Keratinocyte (primary cell): ENCODE measurements around the gene KCNH2.

ENCODE experiments used
- EZH2 ChIP-seq: IDR thresholded peaks from one replicate; pipeline ENCODE4 v1.6.1; 2012; ENCODE audit warnings: inconsistent platforms, mild to moderate bottlenecking, low read length, moderate library complexity
- TF ChIP-seq, protein P1 (sequence below), 3 experiments: IDR thresholded peaks in 1 of 3; conservative IDR thresholded peaks in 1 of 3; optimal IDR thresholded peaks in 1 of 3; 2 replicates in 2 of 3; 3 replicates in 1 of 3; pipeline versions ENCODE3 to v1.5.1; 2011; ENCODE audit warnings: low read length in 3 of 3, mild to moderate bottlenecking in 3 of 3, moderate library complexity in 2 of 3, control low read depth in 1 of 3, inconsistent platforms in 1 of 3; ENCODE audit not compliant: insufficient read depth in 2 of 3; ENCODE audit errors: extremely low read depth in 1 of 3

DNA sequence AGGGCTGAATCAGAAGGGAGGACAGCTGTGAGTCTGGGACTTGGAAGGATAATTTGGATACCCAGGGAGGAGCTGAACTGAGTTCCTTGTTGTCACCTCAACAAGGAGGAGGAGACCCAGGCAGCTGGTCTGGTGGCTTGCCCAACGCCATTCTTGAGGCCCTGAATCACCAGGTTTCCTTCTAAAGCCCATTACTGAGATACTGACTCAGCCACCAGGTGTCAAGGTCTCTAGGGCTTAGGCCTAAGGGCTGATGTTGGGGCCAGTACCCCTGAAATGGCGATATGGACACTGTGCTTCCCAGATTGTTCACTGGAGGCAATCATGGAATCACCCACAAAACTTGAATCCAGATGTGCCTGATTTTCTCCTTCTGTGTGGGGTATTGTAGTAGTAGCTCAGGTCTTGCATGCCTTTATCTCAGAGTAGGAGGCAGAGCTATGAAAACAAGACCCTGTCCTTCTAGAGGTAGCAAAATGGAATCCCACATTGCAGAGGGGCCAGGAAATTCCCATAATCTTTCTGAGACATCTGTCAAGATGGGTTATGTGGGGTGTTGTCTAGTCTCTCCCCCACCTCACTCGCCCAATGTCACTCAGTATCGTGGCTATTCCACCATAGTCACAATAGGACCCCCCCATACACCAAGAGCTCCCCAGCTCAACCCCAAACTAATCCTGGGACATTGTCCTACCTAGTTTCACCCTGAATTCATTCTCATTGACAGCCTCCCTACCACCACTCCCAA, 48.0 kb upstream of the KCNH2 start:
- TF ChIP-seq, protein P1, sequence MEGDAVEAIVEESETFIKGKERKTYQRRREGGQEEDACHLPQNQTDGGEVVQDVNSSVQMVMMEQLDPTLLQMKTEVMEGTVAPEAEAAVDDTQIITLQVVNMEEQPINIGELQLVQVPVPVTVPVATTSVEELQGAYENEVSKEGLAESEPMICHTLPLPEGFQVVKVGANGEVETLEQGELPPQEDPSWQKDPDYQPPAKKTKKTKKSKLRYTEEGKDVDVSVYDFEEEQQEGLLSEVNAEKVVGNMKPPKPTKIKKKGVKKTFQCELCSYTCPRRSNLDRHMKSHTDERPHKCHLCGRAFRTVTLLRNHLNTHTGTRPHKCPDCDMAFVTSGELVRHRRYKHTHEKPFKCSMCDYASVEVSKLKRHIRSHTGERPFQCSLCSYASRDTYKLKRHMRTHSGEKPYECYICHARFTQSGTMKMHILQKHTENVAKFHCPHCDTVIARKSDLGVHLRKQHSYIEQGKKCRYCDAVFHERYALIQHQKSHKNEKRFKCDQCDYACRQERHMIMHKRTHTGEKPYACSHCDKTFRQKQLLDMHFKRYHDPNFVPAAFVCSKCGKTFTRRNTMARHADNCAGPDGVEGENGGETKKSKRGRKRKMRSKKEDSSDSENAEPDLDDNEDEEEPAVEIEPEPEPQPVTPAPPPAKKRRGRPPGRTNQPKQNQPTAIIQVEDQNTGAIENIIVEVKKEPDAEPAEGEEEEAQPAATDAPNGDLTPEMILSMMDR (optimal IDR thresholded peaks at IDR 0.05 in 1 of 3, IDR thresholded peaks at IDR 0.05 in 1 of 3, conservative IDR thresholded peaks at IDR 0.05 in 1 of 3; ENCODE audit: extremely low read depth in 1 of 3, insufficient read depth in 2 of 3, low read length in 3 of 3) = no peak
- TF ChIP-seq EZH2 = no peak
